Endothelial cell of umbilical vein (primary cell): ENCODE results near the gene ARHGEF37. TPM values are rescaled to one million over a fixed set of nuclear protein-coding genes. Genes with fewer than 3 reads are reported as not detected.

ENCODE experiments used
- BruUV-seq: library from RNA; stranded (reverse); fragments of 400-500 nt; replicated peaks from 2 replicates; lab custom pipeline; 2021; lab: Mats Ljungman, UMichigan
- CTCF ChIA-PET: fragments of 300-600, 350-600 bp; sonication (Branson Sonifier 250); formaldehyde crosslinking; loops from one replicate; lab custom pipeline; 2021; ENCODE audit warnings: antibody characterized with exemption, inconsistent platforms; lab: Charles Lee
- POLR2A ChIA-PET: fragments of 300-600, 350-600 bp; sonication (Branson Sonifier 250); formaldehyde crosslinking; loops from one replicate; lab custom pipeline; 2021; ENCODE audit warnings: antibody characterized with exemption, inconsistent platforms; lab: Charles Lee
- DNase-seq: peaks from one replicate; pipeline ENCODE4 v3.0.0-alpha.2; 2011; ENCODE audit warnings: low read depth, low spot score
- FAIRE-seq: peaks from 2 replicates; lab custom pipeline; 2011; peaks lifted over from hg19 to GRCh38; lab: Jason Lieb, UNC
- H2AFZ ChIP-seq: 2 replicates; pipeline ENCODE4 v1.6.0; 2012; ENCODE audit warnings: low read depth, low read length, control low read depth, inconsistent platforms
- H3K27ac ChIP-seq: 2 replicates; pipeline ENCODE4 v1.5.1; 2011; ENCODE audit warnings: low read depth, mild to moderate bottlenecking, control low read depth, low read length, moderate library complexity; ENCODE audit not compliant: insufficient read depth
- H3K27me3 ChIP-seq, 2 experiments: 2 replicates each; pipeline versions ENCODE4 v1.6.0 to v1.6.1; 2011; ENCODE audit warnings: low read length in 2 of 2, mixed read lengths in 1 of 2; ENCODE audit not compliant: control insufficient read depth in 2 of 2, insufficient read depth in 2 of 2
- H3K36me3 ChIP-seq, 2 experiments: 2 replicates in 1 of 2; 3 replicates in 1 of 2; pipeline ENCODE4 v1.5.1; 2011; ENCODE audit warnings: low read length in 2 of 2, mild to moderate bottlenecking in 1 of 2, moderate library complexity in 1 of 2; ENCODE audit not compliant: control insufficient read depth in 2 of 2, insufficient read depth in 2 of 2; ENCODE audit errors: extremely low read depth in 1 of 2
- H3K4me1 ChIP-seq: 3 replicates; pipeline ENCODE4 v1.5.1; 2011; ENCODE audit warnings: mild to moderate bottlenecking, low read length; ENCODE audit not compliant: control insufficient read depth, insufficient read depth; ENCODE audit errors: extremely low read depth
- H3K4me2 ChIP-seq: 2 replicates; pipeline ENCODE4 v1.6.1; 2011; ENCODE audit warnings: low read length, control low read depth, mixed read lengths; ENCODE audit not compliant: insufficient read depth
- H3K4me3 ChIP-seq, 3 experiments: fragments of 200-600 bp in 1 of 3; sonication (generic), shearing (Covaris generic) in 1 of 3; replicated peaks in 1 of 3; 2 replicates each; pipeline ENCODE4 v1.5.1; 2011 to 2016; ENCODE audit warnings: control low read depth in 3 of 3, low read length in 3 of 3, mild to moderate bottlenecking in 2 of 3, inconsistent platforms in 1 of 3, low read depth in 1 of 3, moderate library complexity in 1 of 3; ENCODE audit not compliant: insufficient read depth in 1 of 3
- H3K79me2 ChIP-seq: 2 replicates; pipeline ENCODE4 v1.6.0; 2012; ENCODE audit warnings: low read length, inconsistent platforms; ENCODE audit not compliant: control insufficient read depth, insufficient read depth
- H3K9ac ChIP-seq: replicated peaks from 2 replicates; pipeline ENCODE3; 2011; ENCODE audit warnings: low read length, control low read depth; ENCODE audit not compliant: insufficient read depth; ENCODE audit errors: extremely low read depth
- H3K9me1 ChIP-seq: replicated peaks from 3 replicates; pipeline ENCODE4 v1.6.0; 2011; ENCODE audit warnings: mild to moderate bottlenecking, low read length; ENCODE audit not compliant: control insufficient read depth, insufficient read depth; ENCODE audit errors: extremely low read depth
- H3K9me3 ChIP-seq: replicated peaks from 2 replicates; pipeline ENCODE4 v1.5.1; 2012; ENCODE audit warnings: low read length, inconsistent platforms; ENCODE audit not compliant: control insufficient read depth, insufficient read depth
- H4K20me1 ChIP-seq: replicated peaks from 2 replicates; pipeline ENCODE3; 2011; ENCODE audit warnings: mild to moderate bottlenecking, low read length; ENCODE audit not compliant: control insufficient read depth, insufficient read depth; ENCODE audit errors: extremely low read depth
- CTCF ChIP-seq, 2 donors: IDR thresholded peaks; 1 replicate in 1 of 2; 2 replicates in 1 of 2; pipeline ENCODE4 v1.5.1; 2011; ENCODE audit warnings: low read length in 2 of 2, mild to moderate bottlenecking in 2 of 2, moderate library complexity in 2 of 2, control low read depth in 1 of 2, inconsistent platforms in 1 of 2, low read depth in 1 of 2; ENCODE audit not compliant: insufficient read depth in 1 of 2; ENCODE audit errors: extremely low read depth in 1 of 2
- JUN ChIP-seq: IDR thresholded peaks from 2 replicates; pipeline ENCODE4 v1.6.1; 2011; ENCODE audit warnings: borderline replicate concordance, low read depth; ENCODE audit not compliant: insufficient read length, insufficient read depth
- MAX ChIP-seq: IDR thresholded peaks from 2 replicates; pipeline ENCODE4 v1.6.1; 2011; ENCODE audit not compliant: insufficient read depth, insufficient read length
- dilution Hi-C: fragments of 300-500 bp; cut with MboI; formaldehyde crosslinking; loops from one replicate; pipeline ENCODE4 v1.15.0; 2019; ENCODE audit warnings: low sequenced_read_pairs; ENCODE audit not compliant: extremely low pct_ligation_motif_present
- intact Hi-C: fragments of 100-400 bp; cut with micrococcal nuclease; formaldehyde crosslinking; loops from one replicate; pipeline ENCODE4 v1.10.0; 2022
- polyA plus RNA-seq, 4 experiments: library from polyadenylated mRNA; depleted of rRNA in 3 of 4; stranded (reverse) in 3 of 4; unstranded in 1 of 4; fragments of >200 nt; gene quantifications; 2 replicates each; pipeline versions ENCODE4 v1.2.1 to v1.2.3, GENCODE V29; 2011 to 2012; ENCODE audit warnings: missing spikeins in 1 of 4
- total RNA-seq: library from RNA; stranded (reverse); gene quantifications from 2 replicates; pipeline ENCODE4 v1.2.3, GENCODE V29; 2021

The ARHGEF37 gene
- total and polyA plus RNA-seq, 2 donors (not counting 3 experiments of a cell fraction or from before 2014, with no cell fraction given): 4.9 to 7.0 TPM

GRCh38 chr5:149636861-149637246, 55.6 kb downstream of the ARHGEF37 start:
- H3K27me3 ChIP-seq: no peaks in the 10 kb centered on the region
- CTCF ChIA-PET: interaction anchor here (0.8 to 7.2 kb wide), 24 partner anchors 12 to 581 kb away, joined by 3 to 278 read pairs (median 4); partner anchors contain the start of genes PPARGC1B and SLC26A2
- no peaks in the 10 kb centered on the region for H3K36me3 ChIP-seq
- no peak overlapping the region for H3K27ac ChIP-seq
- H3K79me2 ChIP-seq: no peaks in the 10 kb centered on the region
- no peak for TF ChIP-seq JUN
- peak; percentile 72 to 74 for TF ChIP-seq CTCF (IDR thresholded peaks at IDR 0.05; ENCODE audit: extremely low read depth in 1 of 2, insufficient read depth in 1 of 2, low read depth in 1 of 2, low read length in 2 of 2)
- H3K4me2 ChIP-seq: no peak overlapping the region
- no peaks in the 10 kb centered on the region for H4K20me1 ChIP-seq
- H3K9me1 ChIP-seq: no peaks in the 10 kb centered on the region
- BruUV-seq: no TSS peak
- no peak overlapping the region for H3K4me3 ChIP-seq
- peaks cover 12% of the 10 kb centered on the region for H3K4me1 ChIP-seq
- FAIRE-seq (peak; percentile 88), DNase-seq (peak; percentile 57)
- intact Hi-C loops: loop anchor here (1.0 to 5.0 kb wide), 6 partner anchors 30 to 580 kb away; no protein-coding TSS in a partner anchor
- POLR2A ChIA-PET: no interaction called here
- H3K9me3 ChIP-seq: no peaks in the 10 kb centered on the region
- dilution Hi-C loops: loop anchor here (10.0 kb wide), 1 partner anchor 188 kb away; no protein-coding TSS in a partner anchor
- no peak overlapping the region for H2AFZ ChIP-seq
- no peak overlapping the region for H3K9ac ChIP-seq

- no peaks in the 10 kb centered on the region for H3K79me2 ChIP-seq
- FAIRE-seq (no peak), DNase-seq (no peak)
- no TSS peak for BruUV-seq
- no peaks in the 10 kb centered on the region for H3K9me1 ChIP-seq
- dilution Hi-C loops (loop anchor here (10.0 kb wide), 1 partner anchor 187 kb away; no protein-coding TSS in a partner anchor), intact Hi-C loops (loop anchor here (5.0 kb wide), 1 partner anchor 579 kb away; no protein-coding TSS in a partner anchor)
- no peaks in the 10 kb centered on the region for H3K36me3 ChIP-seq
- H3K27me3 ChIP-seq: peaks cover 0 to 2% of the 10 kb centered on the region in 2 experiments
- no peaks in the 10 kb centered on the region for H3K4me1 ChIP-seq
- H3K9ac ChIP-seq: no peak overlapping the region
- no peak overlapping the region for H2AFZ ChIP-seq
- TF ChIP-seq MAX: no peak
- H4K20me1 ChIP-seq: no peaks in the 10 kb centered on the region
- no peak overlapping the region for H3K4me3 ChIP-seq
- POLR2A ChIA-PET: no interaction called here
- no peak overlapping the region for H3K27ac ChIP-seq
- CTCF ChIA-PET: interaction anchor here (0.9 to 7.2 kb wide), 5 partner anchors 27 to 353 kb away, joined by 3 to 278 read pairs (median 28); no protein-coding TSS in a partner anchor
- no peak overlapping the region for H3K4me2 ChIP-seq
- no peaks in the 10 kb centered on the region for H3K9me3 ChIP-seq
These were observed 56.8 kb downstream of the ARHGEF37 start for GRCh38 chr5:149638136-149638535.
